DLD1 (cell line): ENCODE data around the gene BIRC7.

Experiments used
- in situ Hi-C: cut with HindIII; loops from 2 replicates; pipeline ENCODE4 v1.10.0; 2017; ENCODE audit warnings: low sequenced_read_pairs

Gene BIRC7

DNA sequence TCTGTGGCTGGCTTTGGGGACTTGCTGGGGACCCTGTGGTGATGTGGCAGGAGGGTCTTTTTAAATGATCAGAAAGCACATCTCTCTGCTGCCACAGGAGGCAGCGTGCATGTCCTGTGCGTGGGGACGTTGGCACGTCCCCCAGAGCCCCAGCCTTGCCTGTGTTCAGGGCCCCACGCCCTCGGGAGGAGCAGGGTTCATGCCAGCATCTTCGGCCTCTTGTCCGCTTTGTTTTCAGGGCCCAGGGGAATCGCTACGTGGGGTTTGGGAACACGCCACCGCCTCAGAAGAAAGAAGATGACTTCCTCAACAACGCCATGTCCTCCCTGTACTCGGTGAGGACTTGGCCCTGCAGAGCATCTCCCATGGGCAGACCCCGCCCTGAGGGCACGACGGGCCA lies 43.0 kb downstream of the BIRC7 start:
- in situ Hi-C loops = loop anchor here (5.0 to 25.0 kb wide), 2 partner anchors 56 to 109 kb away; no protein-coding TSS in a partner anchor

DNA sequence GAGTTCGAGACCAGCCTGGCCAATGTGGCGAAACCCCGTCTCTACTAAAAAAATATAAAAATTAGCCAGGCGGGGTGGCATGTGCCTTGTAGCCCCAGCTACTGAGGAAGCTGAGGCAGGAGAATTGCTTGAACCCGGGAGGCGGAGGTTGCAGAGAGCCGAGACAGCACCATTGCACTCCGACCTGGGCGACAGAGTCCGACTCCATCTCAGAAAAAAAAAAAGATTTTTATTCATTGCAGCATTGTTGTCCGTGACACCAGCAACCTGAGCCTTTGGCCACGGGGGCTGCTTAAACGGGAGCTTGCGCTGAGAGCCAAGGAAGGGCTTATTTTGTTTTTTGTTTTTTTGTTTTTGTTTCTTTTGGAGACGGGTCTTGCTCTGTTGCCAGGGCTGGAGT lies 44.2 kb downstream of the BIRC7 start:
- in situ Hi-C loops = loop anchor here (5.0 to 25.0 kb wide), 2 partner anchors 58 to 107 kb away; no protein-coding TSS in a partner anchor

- in situ Hi-C loops = loop anchor here (25.0 kb wide), 1 partner anchor 107 kb away; no protein-coding TSS in a partner anchor
Measured at GRCh38 chr20:63280371-63280770, 44.7 kb downstream of the BIRC7 start.

GRCh38 chr20:63280929-63281545 lies 45.3 kb downstream of the BIRC7 start:
- in situ Hi-C loops = loop anchor here (25.0 kb wide), 1 partner anchor 106 kb away; no protein-coding TSS in a partner anchor

- in situ Hi-C loops = loop anchor here (25.0 kb wide), 1 partner anchor 105 kb away; no protein-coding TSS in a partner anchor
Measured at GRCh38 chr20:63281742-63282665, 46.3 kb downstream of the BIRC7 start.

GRCh38 chr20:63282946-63283345 lies 47.2 kb downstream of the BIRC7 start:
- in situ Hi-C loops = loop anchor here (25.0 kb wide), 1 partner anchor 104 kb away; no protein-coding TSS in a partner anchor

DNA sequence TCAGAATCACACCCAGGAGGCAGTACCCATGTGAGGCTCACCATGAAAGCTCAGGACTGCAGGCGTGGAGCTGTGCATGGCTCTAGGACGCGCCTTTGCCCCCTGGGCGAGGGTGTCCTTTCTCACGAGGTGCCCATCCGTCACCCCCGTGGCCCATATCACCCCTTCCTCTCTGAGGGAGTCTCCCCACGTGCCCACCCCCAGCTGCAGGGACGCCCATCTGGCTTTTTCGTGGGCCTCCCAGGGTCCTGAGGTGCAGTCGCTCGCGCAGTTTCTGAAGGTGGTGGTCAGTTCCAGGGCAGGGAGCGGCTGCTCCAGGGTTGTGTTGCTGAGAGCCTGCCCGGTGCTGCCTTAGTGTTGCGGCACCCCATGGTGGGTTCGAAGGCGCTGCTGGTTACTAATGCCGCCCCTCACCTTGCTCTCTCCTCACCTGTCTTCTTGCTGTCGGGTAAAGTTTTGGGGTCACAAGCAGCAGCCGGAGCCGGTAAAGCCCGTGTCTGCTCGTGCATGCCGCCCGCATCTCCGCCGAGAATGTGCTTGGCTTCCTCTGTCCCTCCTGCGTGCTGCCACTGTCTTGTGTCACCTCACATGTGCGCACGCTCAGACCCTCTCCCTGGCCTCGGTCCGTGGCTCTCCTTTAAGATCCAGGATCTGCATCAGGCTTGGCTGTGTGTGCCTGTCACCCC lies 47.8 kb downstream of the BIRC7 start:
- in situ Hi-C loops = loop anchor here (25.0 kb wide), 1 partner anchor 104 kb away; no protein-coding TSS in a partner anchor

DNA sequence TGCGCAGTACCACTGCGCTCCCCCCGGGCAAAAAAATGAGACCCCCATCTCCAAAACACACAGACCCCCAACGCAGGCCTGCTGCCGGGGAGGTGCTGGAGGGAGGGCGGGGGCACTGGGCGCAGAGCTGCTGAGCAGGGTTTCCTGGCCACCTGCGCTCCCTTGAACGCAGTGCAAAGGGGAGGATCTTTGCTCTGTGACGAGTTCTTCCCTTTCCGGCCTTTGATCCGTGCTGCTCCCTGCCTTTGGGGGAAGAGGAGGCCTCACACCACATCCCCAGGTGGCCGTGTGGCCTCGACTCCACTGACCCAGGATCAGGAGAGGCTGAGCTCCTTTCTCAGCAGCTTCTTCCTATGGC lies 48.4 kb downstream of the BIRC7 start:
- in situ Hi-C loops = loop anchor here (25.0 kb wide), 1 partner anchor 103 kb away; no protein-coding TSS in a partner anchor

- in situ Hi-C loops = loop anchor here (25.0 kb wide), 1 partner anchor 103 kb away; no protein-coding TSS in a partner anchor
Measured at GRCh38 chr20:63284544-63284949, 48.8 kb downstream of the BIRC7 start.

GRCh38 chr20:63284981-63285524 lies 49.3 kb downstream of the BIRC7 start:
- in situ Hi-C loops = loop anchor here (25.0 kb wide), 1 partner anchor 102 kb away; no protein-coding TSS in a partner anchor

DNA sequence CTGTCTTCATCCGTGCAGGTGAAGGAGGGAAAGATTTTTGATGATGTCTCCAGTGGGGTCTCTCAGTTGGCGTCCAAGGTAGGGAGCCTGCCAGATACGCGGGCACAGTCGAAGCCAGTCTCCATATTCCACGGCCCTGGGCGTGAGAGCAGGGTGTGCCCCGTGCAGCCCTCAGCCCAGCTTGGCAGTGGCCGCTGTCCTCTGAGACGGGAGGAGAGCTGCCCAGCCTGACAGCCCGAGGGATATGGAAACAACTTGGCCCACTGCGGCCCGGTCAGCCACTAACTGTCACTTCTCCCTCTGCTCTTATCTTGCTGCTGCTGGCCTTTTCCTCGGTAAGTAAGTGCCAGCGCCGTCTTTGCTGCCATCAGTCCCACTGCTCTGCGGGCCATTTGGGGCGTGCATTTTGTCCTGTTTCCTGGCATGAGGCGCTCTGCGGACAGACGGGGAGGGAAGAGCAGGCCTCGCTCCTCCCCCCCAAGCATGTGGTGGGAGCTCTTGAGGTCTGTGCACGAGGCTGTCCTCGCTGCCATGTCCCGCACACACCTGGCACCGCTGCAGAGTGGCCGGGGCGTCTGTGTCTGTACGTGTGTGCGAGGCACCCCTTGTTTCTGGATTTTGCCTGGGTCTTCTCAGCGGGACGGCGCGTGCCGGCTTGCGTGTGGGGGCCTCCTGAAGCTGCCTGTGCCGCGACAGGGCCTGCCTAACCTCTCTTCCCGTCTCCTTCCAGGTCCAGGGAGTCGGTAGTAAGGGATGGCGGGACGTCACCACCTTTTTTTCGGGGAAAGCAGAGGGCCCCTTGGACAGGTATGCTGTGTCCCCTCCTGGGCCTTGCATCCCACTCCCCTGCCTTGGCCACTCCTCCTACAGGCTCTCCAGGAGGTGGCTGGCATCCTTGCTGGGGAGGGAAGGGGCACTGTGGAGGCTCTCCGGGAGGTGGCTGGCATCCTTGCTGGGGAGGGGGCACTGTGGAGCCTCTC lies 50.2 kb downstream of the BIRC7 start:
- in situ Hi-C loops = loop anchor here (25.0 kb wide), 1 partner anchor 101 kb away; no protein-coding TSS in a partner anchor

DNA sequence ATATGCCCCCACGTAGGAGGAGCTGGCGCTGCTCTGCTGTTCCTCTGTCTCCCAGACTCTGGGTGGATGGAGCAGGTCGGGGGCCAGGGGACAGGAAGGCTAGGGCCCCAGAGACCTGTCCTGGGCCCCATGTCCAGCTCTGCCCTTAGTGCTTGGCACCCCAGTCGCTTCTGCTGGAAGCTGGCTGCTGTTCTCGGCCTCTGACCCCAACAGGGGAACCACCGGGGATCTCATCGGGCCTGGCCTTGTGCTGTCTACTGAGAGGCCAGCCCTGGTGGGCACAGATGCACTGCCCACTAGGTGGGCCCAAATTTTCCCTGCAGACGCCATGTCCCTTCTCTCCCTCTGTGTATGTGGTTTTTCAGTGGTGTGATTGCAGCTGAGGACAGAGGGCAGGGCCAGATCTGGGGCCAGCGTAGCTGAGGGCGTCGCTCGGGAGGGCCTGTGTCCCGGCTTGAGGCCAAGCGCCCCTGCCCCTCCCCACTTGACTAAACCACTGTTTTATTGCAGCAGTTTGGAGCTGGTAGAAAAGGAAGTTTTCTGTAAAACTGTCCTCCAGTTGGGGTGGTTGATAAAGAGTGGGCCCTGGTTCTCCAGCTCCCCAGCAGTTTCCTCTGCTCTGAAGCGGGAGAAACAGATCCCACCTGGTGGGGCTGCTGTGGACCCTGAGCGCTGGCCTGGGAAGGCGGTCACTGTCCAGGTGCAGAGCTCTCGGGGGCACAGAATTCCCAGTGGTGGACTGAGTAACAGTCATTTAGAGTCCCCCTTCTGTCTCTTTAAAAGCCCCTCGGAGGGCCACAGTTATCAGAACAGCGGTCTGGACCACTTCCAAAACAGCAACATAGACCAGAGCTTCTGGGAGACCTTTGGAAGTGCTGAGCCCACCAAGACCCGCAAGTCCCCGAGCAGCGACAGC lies 51.3 kb downstream of the BIRC7 start:
- in situ Hi-C loops = loop anchor here (25.0 kb wide), 1 partner anchor 100 kb away; no protein-coding TSS in a partner anchor

GRCh38 chr20:63287697-63288580 lies 52.2 kb downstream of the BIRC7 start:
- in situ Hi-C loops = loop anchor here (25.0 kb wide), 1 partner anchor 99 kb away; no protein-coding TSS in a partner anchor

GRCh38 chr20:63288581-63289251 lies 53.0 kb downstream of the BIRC7 start:
- in situ Hi-C loops = loop anchor here (25.0 kb wide), 1 partner anchor 99 kb away; no protein-coding TSS in a partner anchor

DNA sequence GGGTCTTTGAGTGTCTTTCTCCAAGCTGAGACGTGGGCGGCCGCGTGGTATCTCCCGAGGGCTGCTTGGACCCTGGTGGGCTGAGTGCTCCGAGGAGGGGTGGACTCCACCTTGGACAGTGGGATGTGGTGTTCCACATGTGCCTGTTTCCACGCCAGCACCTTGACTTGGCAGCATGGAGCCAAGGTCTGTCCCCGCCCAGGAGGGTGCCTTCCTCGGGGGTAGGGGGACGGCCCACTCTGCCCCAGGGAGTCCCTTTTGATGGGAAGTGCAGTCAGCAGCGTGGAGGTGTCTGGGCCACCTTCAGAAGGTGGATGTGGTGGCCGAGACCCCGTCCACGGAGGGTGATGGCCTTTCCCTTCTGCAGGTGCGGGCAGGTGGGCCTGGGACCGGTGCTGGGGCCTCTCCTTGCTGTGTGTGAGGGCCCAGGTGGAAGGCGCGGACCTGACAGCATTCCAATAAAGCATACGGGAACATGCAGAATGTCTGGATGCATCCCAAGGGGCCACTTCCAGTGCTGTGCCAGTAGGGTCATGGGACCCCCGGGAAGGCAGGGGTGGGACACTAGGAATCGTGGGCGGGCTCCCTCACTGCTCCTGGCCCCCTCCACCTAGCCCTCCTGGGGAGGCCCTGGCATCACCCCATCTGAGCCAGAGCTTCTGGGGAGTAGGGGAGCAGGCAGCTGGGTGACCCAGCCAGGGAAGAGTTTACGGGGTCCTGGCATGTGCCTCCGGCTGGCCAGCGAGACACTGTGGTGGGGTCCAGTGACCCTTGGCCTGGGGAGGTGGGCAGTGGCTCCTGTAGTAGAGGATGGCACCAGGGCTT lies 53.8 kb downstream of the BIRC7 start:
- in situ Hi-C loops = loop anchor here (25.0 kb wide), 1 partner anchor 98 kb away; no protein-coding TSS in a partner anchor
